ENCODE data around the gene VAT1. TPM values are rescaled to one million over a fixed set of nuclear protein-coding genes. Genes with fewer than 3 reads are reported as not detected.
A peak's percentile ranks its signal among the peaks of the same experiment; 100 is the strongest.

VAT1 gene
- total RNA-seq, 1 experiment from 2014 or later, result 144 TPM

- peaks cover 44% of the 10 kb centered on the region for H3K4me1 ChIP-seq (replicated peaks)
- H3K27ac ChIP-seq, result peak overlapping the region; percentile 82
- H3K9me3 ChIP-seq (replicated peaks), result no peaks in the 10 kb centered on the region
- peaks cover 4% of the 10 kb centered on the region; the same call in 1 of the 2 replicates for H3K27me3 ChIP-seq (replicated peaks)
- H3K4me3 ChIP-seq, result peak overlapping the region; percentile 91
- H3K36me3 ChIP-seq, result peaks cover 38% of the 10 kb centered on the region
- peak; percentile 82 to 83 for DNase-seq (ENCODE audit: low read depth in 1 of 2, low spot score in 2 of 2)
Measured at GRCh38 chr17:43020789-43021740, 1.1 kb downstream of the VAT1 start.

- Histone ChIP-seq H3K27ac (peak overlapping the region; percentile 82), H3K4me3 (no peak overlapping the region), H3K27me3 (replicated peaks) (peaks cover 4% of the 10 kb centered on the region; the same call in 1 of the 2 replicates), H3K4me1 (replicated peaks) (peaks cover 44% of the 10 kb centered on the region), H3K36me3 (peaks cover 47% of the 10 kb centered on the region), H3K9me3 (replicated peaks) (no peaks in the 10 kb centered on the region)
- peak; percentile 52 to 55 for DNase-seq (ENCODE audit: low read depth in 1 of 2, low spot score in 2 of 2)
Measured at GRCh38 chr17:43020030-43020621, 2.1 kb downstream of the VAT1 start.

GRCh38 chr17:43019418-43019817, 2.8 kb downstream of the VAT1 start:
- peak overlapping the region; percentile 82 for H3K27ac ChIP-seq
- H3K4me3 ChIP-seq, result no peak overlapping the region
- H3K4me1 ChIP-seq (replicated peaks), result peaks cover 39% of the 10 kb centered on the region

GRCh38 chr17:43018932-43019331, 3.3 kb downstream of the VAT1 start:
- no peak for DNase-seq (ENCODE audit: low read depth in 1 of 2, low spot score in 2 of 2)
- Histone ChIP-seq H3K36me3 (peaks cover 59% of the 10 kb centered on the region), H3K4me3 (no peak overlapping the region), H3K27me3 (replicated peaks) (no peaks in the 10 kb centered on the region), H3K4me1 (replicated peaks) (peaks cover 37% of the 10 kb centered on the region), H3K9me3 (replicated peaks) (no peaks in the 10 kb centered on the region), H3K27ac (no peak overlapping the region)

More at GRCh38 chr17:43019418-43019817, 2.8 kb downstream of the VAT1 start:
- H3K27me3 ChIP-seq (replicated peaks), result no peaks in the 10 kb centered on the region
- DNase-seq (ENCODE audit: low read depth in 1 of 2, low spot score in 2 of 2), result no peak
- H3K36me3 ChIP-seq, result peaks cover 54% of the 10 kb centered on the region
- H3K9me3 ChIP-seq (replicated peaks), result no peaks in the 10 kb centered on the region

- Histone ChIP-seq H3K27ac (no peak overlapping the region), H3K4me1 (replicated peaks) (peaks cover 37% of the 10 kb centered on the region), H3K4me3 (no peak overlapping the region), H3K27me3 (replicated peaks) (no peaks in the 10 kb centered on the region), H3K9me3 (replicated peaks) (no peaks in the 10 kb centered on the region), H3K36me3 (peaks cover 64% of the 10 kb centered on the region)
- DNase-seq (ENCODE audit: low read depth in 1 of 2, low spot score in 2 of 2), result no peak
Measured at GRCh38 chr17:43018008-43018853, 4.0 kb downstream of the VAT1 start.

- Histone ChIP-seq H3K4me3 (no peak overlapping the region), H3K4me1 (replicated peaks) (peaks cover 25% of the 10 kb centered on the region), H3K9me3 (replicated peaks) (no peaks in the 10 kb centered on the region), H3K27ac (no peak overlapping the region), H3K27me3 (replicated peaks) (no peaks in the 10 kb centered on the region), H3K36me3 (peaks cover 67% of the 10 kb centered on the region)
- DNase-seq (ENCODE audit: low read depth in 1 of 2, low spot score in 2 of 2), result no peak
Measured at GRCh38 chr17:43016216-43016615, 6.0 kb downstream of the VAT1 start.

- no peak overlapping the region for H3K4me3 ChIP-seq
- H3K9me3 ChIP-seq (replicated peaks), result no peaks in the 10 kb centered on the region
- no peaks in the 10 kb centered on the region for H3K27me3 ChIP-seq (replicated peaks)
- H3K4me1 ChIP-seq (replicated peaks), result peaks cover 21% of the 10 kb centered on the region
- peaks cover 67% of the 10 kb centered on the region for H3K36me3 ChIP-seq
- H3K27ac ChIP-seq, result no peak overlapping the region
- no peak for DNase-seq (ENCODE audit: low read depth in 1 of 2, low spot score in 2 of 2)
Measured at GRCh38 chr17:43015579-43015978, 6.6 kb downstream of the VAT1 start.

GRCh38 chr17:43014649-43015542, 7.3 kb downstream of the VAT1 start:
- Histone ChIP-seq H3K27me3 (replicated peaks) (no peaks in the 10 kb centered on the region), H3K4me3 (no peak overlapping the region), H3K4me1 (replicated peaks) (peaks cover 21% of the 10 kb centered on the region), H3K9me3 (replicated peaks) (no peaks in the 10 kb centered on the region), H3K27ac (no peak overlapping the region), H3K36me3 (peaks cover 66% of the 10 kb centered on the region)
- no peak for DNase-seq (ENCODE audit: low read depth in 1 of 2, low spot score in 2 of 2)

- no peak overlapping the region for H3K4me3 ChIP-seq
- DNase-seq (ENCODE audit: low read depth in 1 of 2, low spot score in 2 of 2), result peak in 1 of 2 experiments; percentile 47
- no peaks in the 10 kb centered on the region for H3K9me3 ChIP-seq (replicated peaks)
- no peak overlapping the region for H3K27ac ChIP-seq
- H3K27me3 ChIP-seq (replicated peaks), result no peaks in the 10 kb centered on the region
- peaks cover 14% of the 10 kb centered on the region for H3K4me1 ChIP-seq (replicated peaks)
- peaks cover 60% of the 10 kb centered on the region for H3K36me3 ChIP-seq
Measured at GRCh38 chr17:43014020-43014648, 8.1 kb downstream of the VAT1 start.

- Histone ChIP-seq H3K9me3 (replicated peaks) (no peaks in the 10 kb centered on the region), H3K27me3 (replicated peaks) (no peaks in the 10 kb centered on the region), H3K27ac (no peak overlapping the region), H3K4me1 (replicated peaks) (peaks cover 11% of the 10 kb centered on the region), H3K36me3 (peaks cover 53% of the 10 kb centered on the region), H3K4me3 (no peak overlapping the region)
- peak in 1 of 2 experiments; percentile 46 for DNase-seq (ENCODE audit: low read depth in 1 of 2, low spot score in 2 of 2)
Measured at GRCh38 chr17:43013296-43013695, 8.9 kb downstream of the VAT1 start.

GRCh38 chr17:43011728-43012472, 10.3 kb downstream of the VAT1 start:
- Histone ChIP-seq H3K36me3 (peaks cover 45% of the 10 kb centered on the region), H3K27ac (no peak overlapping the region), H3K27me3 (replicated peaks) (no peaks in the 10 kb centered on the region), H3K4me1 (replicated peaks) (peaks cover 11% of the 10 kb centered on the region), H3K4me3 (no peak overlapping the region), H3K9me3 (replicated peaks) (no peaks in the 10 kb centered on the region)
- DNase-seq (ENCODE audit: low read depth in 1 of 2, low spot score in 2 of 2), result no peak
